Muscle of leg (tissue), 11 donors: ENCODE results near the gene MYEF2. TPM values are rescaled to one million over a fixed set of nuclear protein-coding genes. Genes with fewer than 3 reads are reported as not detected.
A peak's percentile ranks its signal among the peaks of the same experiment; 100 is the strongest.

Experiments
- DNase-seq: peaks from one replicate; pipeline ENCODE4 v3.0.0; 2013
- H3K27ac ChIP-seq: one replicate; pipeline ENCODE4 v1.5.1; 2013; ENCODE audit warnings: mild to moderate bottlenecking, low read length, control low read depth
- H3K27me3 ChIP-seq: one replicate; pipeline ENCODE4 v1.6.1; 2013; ENCODE audit warnings: low read length; ENCODE audit not compliant: control insufficient read depth, insufficient read depth
- H3K36me3 ChIP-seq: one replicate; pipeline ENCODE4 v1.6.1; 2013; ENCODE audit warnings: low read length; ENCODE audit not compliant: control insufficient read depth, insufficient read depth
- H3K4me1 ChIP-seq: one replicate; pipeline ENCODE4 v1.6.1; 2013; ENCODE audit warnings: low read length; ENCODE audit not compliant: control insufficient read depth, insufficient read depth
- H3K4me3 ChIP-seq: one replicate; pipeline ENCODE4 v1.5.1; 2013; ENCODE audit warnings: low read length, control low read depth
- H3K9me3 ChIP-seq: replicated peaks from 2 replicates; pipeline ENCODE4 v1.6.1; 2013; ENCODE audit warnings: low read depth, low read length; ENCODE audit not compliant: control insufficient read depth
- WGBS: methylation state at CpG from one replicate; pipeline ENCODE4 v1.1.5; 2013; ENCODE audit warnings: missing lambda C conversion rate; ENCODE audit not compliant: insufficient coverage; 5-methylcytosine and 5-hydroxymethylcytosine counted together
- polyA plus RNA-seq, 8 donors: library from polyadenylated mRNA; unstranded; fragments of 120-200 nt; gene quantifications; one replicate each; pipeline versions ENCODE4 v1.2.1 to v1.2.3, GENCODE V29; 2013; ENCODE audit warnings: inconsistent platforms in 1 of 8, low replicate concordance in 1 of 8; ENCODE audit not compliant: insufficient read length in 8 of 8, insufficient read depth in 1 of 8
- total RNA-seq: library from RNA; stranded (reverse); fragments of 120-200 nt; gene quantifications from one replicate; pipeline ENCODE4 v1.2.4, GENCODE V29; 2013

The MYEF2 gene
- total and polyA plus RNA-seq, 9 donors: 2.8 to 19.1 (median 9.0) TPM

DNA sequence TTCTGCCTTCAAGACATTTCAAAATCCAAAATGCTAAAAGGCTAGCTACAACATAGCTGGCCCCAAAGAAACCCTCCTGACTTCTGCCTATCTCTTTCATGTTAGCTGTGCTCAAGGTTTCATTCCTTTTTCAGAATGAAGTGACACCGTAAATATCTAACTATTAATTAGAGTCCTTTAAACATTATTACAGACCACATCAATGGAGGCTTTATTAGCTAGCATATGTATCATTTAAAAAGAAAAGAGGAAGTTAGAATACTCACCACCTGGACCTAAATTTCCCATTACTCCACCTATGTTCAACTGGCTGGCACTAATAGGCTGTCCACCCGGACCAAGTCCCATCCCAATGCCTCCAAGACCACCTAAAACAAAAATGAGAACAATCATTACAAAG lies 24.6 kb downstream of the MYEF2 start:
- DNase-seq: no peak
- no peaks in the 10 kb centered on the region for H3K27me3 ChIP-seq
- H3K4me1 ChIP-seq: no peaks in the 10 kb centered on the region
- no peaks in the 10 kb centered on the region for H3K9me3 ChIP-seq
- no peak overlapping the region for H3K27ac ChIP-seq
- no peak overlapping the region for H3K4me3 ChIP-seq
- WGBS: no CpG with 5 or more reads among the region's 2 CpGs
- no peaks in the 10 kb centered on the region for H3K36me3 ChIP-seq

DNA sequence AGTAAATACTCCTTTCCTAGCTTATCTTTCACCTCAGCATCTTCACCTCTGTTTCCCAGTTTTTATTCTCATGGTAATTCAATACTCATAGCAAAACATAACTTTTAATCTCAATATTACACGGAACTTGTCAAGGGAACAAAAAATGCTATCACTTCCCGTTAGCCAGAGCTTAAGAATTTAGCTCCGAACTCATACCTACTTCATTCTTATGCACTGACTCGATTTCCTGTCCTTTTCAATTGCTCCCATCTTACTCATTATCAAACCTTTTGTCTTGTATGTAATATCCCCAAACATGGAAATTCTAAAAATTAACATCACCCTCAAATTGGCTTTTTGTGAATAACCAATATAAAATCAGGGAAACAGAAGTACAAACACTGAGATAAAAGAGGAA lies 28.2 kb downstream of the MYEF2 start:
- H3K27ac ChIP-seq: no peak overlapping the region
- H3K9me3 ChIP-seq: no peaks in the 10 kb centered on the region
- H3K36me3 ChIP-seq: no peaks in the 10 kb centered on the region
- DNase-seq: no peak
- no peaks in the 10 kb centered on the region for H3K27me3 ChIP-seq
- WGBS: 84% methylated on average over 4 of the region's 4 CpGs
- no peaks in the 10 kb centered on the region for H3K4me1 ChIP-seq
- H3K4me3 ChIP-seq: no peak overlapping the region

DNA sequence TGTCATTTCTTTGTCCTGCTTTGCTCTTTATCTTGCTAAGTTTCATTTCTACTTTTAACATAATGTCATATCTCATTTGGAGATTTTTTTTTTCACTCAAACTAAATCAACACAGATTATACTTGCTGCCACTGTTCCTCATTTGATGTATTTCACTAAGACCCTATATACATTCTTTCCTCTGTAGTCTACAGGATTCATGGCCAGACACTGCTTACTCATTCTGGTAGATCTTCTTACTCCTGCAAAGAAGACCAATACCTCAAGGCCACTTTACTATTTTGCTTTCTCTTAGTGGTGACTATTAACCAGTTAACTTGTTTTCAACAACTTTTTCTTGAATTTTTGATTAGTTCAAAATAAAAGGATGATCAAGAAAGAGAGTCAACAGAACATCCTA lies 30.7 kb downstream of the MYEF2 start:
- H3K27me3 ChIP-seq: no peaks in the 10 kb centered on the region
- no peaks in the 10 kb centered on the region for H3K4me1 ChIP-seq
- H3K27ac ChIP-seq: no peak overlapping the region
- no peak for DNase-seq
- H3K9me3 ChIP-seq: no peaks in the 10 kb centered on the region
- no peak overlapping the region for H3K4me3 ChIP-seq
- H3K36me3 ChIP-seq: no peaks in the 10 kb centered on the region

DNA sequence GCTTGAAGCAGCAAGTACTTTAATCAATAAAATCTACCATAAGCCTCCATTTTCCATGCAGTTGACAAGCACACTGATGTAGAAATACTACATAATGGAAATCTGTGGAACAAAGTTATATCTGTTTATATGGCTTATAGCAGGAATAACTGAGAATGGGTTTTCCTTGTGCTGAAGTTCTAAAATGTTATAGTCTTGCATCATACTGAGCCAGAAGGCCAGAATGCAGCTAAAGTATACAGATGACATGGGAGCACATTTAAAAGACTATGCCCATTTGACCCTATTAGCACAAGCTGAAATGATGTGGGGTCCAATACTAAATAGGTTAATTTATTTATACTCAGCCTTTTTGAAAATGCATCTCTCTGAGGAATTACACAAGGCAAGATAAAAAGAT lies 32.2 kb downstream of the MYEF2 start:
- DNase-seq: no peak

DNA sequence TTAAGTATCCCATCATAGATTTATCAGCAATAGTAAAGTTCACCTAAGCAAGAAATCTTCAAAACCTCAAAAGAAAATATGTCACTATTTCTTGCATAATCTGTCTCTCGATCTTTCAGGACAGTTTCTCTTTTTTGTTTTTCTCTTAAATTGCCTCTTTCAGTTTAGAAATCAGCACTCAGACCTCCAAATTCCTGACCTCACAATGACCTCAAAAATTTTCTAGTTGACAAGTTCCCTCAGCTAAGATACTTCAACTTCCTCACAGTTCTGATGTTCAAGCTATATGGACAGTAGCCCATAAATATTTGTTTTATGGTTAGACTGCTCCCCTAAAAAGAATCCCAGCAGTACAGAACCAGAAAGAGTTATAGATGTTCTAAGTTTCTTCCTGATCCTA lies 33.2 kb downstream of the MYEF2 start:
- WGBS: 29% methylated on average over 1 of the region's 1 CpG

More for the DNA sequence above, 32.2 kb downstream of the MYEF2 start:
- Histone ChIP-seq H3K4me1 (no peaks in the 10 kb centered on the region), H3K27me3 (no peaks in the 10 kb centered on the region), H3K4me3 (no peak overlapping the region), H3K9me3 (no peaks in the 10 kb centered on the region), H3K27ac (no peak overlapping the region), H3K36me3 (no peaks in the 10 kb centered on the region)

DNA sequence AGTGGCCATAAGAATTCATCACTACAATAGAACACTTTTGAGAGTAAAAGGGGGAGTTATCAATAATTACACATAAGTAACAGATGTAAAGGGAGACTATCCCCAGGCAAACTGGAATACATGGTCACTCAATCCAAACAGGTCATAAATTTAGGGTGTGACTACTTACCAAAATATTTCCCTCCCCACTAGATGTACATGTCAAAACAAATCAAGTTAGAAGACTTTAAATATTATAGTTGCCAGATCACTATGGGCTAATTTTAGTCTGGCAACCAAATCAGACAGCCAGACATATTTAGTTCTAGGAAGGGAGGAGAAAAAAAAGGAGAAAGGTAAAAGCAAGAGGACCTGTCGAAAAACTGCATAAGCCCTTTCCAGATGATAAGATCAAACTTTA lies 34.2 kb downstream of the MYEF2 start:
- no peak overlapping the region for H3K4me3 ChIP-seq
- WGBS: no CpG with 5 or more reads among the region's 1 CpG

More for the DNA sequence above, 33.2 kb downstream of the MYEF2 start:
- Histone ChIP-seq H3K27me3 (no peaks in the 10 kb centered on the region), H3K4me1 (no peaks in the 10 kb centered on the region), H3K27ac (no peak overlapping the region), H3K36me3 (no peaks in the 10 kb centered on the region), H3K9me3 (no peaks in the 10 kb centered on the region), H3K4me3 (no peak overlapping the region)
- peak; percentile 30 for DNase-seq

DNA sequence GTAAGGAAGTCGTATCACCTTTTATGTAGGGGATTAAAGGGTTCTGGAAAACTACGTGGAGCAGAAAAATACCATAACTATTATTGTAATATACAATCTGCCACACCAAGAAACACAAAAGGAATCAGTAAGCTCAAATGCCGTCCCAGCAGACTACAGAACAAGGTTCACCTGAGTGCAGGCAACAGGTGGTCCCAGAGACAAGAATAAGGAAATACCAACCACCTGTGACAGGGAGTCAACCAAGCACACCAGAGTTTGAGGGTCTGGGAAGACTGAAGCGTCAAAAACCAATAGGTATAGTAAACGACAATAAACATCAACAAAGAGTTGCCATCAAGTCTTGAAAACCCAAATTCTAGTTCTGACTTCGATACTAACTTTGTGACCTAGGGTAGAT lies 45.2 kb downstream of the MYEF2 start:
- H3K4me1 ChIP-seq: no peaks in the 10 kb centered on the region
- H3K27ac ChIP-seq: no peak overlapping the region
- no peak overlapping the region for H3K4me3 ChIP-seq
- DNase-seq: no peak
- H3K9me3 ChIP-seq: no peaks in the 10 kb centered on the region
- H3K27me3 ChIP-seq: no peaks in the 10 kb centered on the region
- H3K36me3 ChIP-seq: no peaks in the 10 kb centered on the region
- no CpG with 5 or more reads among the region's 6 CpGs for WGBS

More for the DNA sequence above, 34.2 kb downstream of the MYEF2 start:
- DNase-seq: no peak
- Histone ChIP-seq H3K9me3 (no peaks in the 10 kb centered on the region), H3K27me3 (no peaks in the 10 kb centered on the region), H3K27ac (no peak overlapping the region), H3K4me1 (no peaks in the 10 kb centered on the region), H3K36me3 (no peaks in the 10 kb centered on the region)

DNA sequence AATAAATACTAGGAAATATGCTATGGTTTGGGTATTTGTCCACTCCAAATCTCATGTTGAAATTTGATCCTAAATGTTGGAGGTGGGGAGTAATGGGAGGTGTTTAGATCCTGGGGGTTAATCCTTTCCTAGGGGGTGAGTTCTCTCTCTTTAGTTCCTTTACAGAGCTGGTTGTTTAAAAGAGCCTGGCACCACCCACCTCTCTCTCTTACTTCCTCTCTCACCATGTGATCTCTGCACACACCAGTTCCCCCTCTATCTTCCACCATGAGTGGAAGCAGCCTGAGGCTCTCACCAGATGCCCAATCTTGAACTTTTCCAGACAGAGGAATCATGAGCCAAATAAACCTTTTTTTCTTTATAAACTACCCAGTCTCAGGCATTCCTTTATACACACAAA lies 46.8 kb downstream of the MYEF2 start:
- no peak overlapping the region for H3K27ac ChIP-seq
- H3K9me3 ChIP-seq: no peaks in the 10 kb centered on the region
- H3K36me3 ChIP-seq: no peaks in the 10 kb centered on the region
- no peaks in the 10 kb centered on the region for H3K4me1 ChIP-seq
- no peak for DNase-seq
- H3K27me3 ChIP-seq: no peaks in the 10 kb centered on the region
- no peak overlapping the region for H3K4me3 ChIP-seq

DNA sequence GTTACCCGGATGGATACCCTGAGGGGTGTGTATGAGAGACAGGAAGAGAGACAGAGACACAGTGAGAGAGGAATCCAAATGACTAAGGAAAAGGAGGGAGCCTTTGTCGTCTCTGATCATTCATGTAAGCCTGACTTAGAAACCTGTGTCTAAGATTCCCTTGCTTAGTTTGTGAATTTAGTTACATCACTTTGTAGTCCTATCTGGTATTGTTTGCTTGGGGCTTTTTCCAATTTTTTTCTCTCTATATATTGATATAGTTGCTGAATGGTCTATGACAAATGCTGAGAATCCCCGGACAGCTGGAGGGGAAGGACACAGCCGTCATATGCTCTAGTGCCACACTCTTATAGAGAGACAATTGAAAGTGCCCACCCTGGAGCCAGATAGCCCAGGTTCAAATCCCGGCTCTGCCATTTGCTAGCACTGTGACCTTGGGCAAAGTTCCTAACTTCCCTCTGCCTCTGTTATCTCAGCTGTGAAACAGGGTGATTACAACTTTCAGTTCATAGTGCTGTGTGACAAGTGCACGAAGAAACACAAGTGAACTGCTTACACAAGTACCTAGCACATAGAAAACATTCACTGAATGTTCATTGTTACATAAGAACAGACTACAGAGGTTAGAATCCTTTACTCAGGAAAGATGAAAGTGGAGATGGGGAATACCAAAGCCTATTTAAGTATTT lies 51.3 kb downstream of the MYEF2 start:
- Histone ChIP-seq H3K9me3 (no peaks in the 10 kb centered on the region), H3K4me3 (no peak overlapping the region), H3K4me1 (no peaks in the 10 kb centered on the region), H3K27ac (no peak overlapping the region), H3K36me3 (no peaks in the 10 kb centered on the region), H3K27me3 (no peaks in the 10 kb centered on the region)
- no peak for DNase-seq
- 100% methylated on average over 2 of the region's 6 CpGs for WGBS

DNA sequence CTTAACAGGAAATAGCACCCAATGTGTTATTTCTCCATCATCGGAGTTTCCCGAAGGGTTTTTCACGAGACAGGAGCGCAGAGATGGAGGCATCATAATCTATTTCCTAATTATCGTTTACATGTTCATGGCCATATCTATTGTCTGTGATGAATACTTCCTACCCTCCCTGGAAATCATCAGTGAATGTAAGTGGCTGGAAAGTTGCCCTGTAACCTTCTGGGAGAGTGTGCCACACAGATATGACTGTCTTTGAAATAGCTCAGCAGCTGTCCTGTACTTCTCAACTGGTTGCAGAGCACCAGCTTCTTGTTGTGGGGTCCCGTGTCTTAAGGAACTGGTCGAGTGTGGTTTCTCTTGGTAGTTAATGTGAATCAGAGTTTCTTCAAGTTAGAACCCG lies 56.2 kb downstream of the MYEF2 start:
- H3K27me3 ChIP-seq: no peaks in the 10 kb centered on the region
- no CpG with 5 or more reads among the region's 8 CpGs for WGBS
- H3K4me1 ChIP-seq: no peaks in the 10 kb centered on the region

DNA sequence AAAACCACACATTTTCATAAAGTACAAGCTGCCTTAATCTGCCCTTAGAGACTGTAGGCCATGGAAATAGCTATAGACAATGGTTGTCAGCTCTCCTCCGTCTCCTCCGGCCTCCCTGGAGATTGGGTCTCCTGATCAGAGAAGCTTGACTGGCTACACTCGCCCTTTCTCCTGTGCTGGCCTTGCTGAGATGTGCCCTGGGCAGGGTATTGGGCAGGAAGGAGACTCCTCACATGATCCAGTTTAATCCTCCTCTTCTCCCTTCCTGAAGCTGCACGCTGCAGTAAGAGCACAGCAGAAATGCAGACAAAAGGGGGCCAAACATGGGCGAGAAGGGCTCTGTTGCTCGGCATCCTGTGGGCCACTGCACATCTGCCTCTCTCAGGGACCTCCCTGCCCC lies 57.4 kb downstream of the MYEF2 start, which contains the start of gene SLC24A5:
Gene SLC24A5, plus strand, starts transcription at position 246 of the 400 bp plus-strand sequence. Its CDS starts 55 bp downstream, at position 301.
- no CpG with 5 or more reads among the region's 6 CpGs for WGBS
- no peaks in the 10 kb centered on the region for H3K9me3 ChIP-seq
- H3K36me3 ChIP-seq: no peaks in the 10 kb centered on the region
- H3K27ac ChIP-seq: no peak within 1 kb of the TSS
- DNase-seq: no peak
- H3K4me1 ChIP-seq: no peaks in the 10 kb centered on the region
- H3K4me3 ChIP-seq: no peak within 1 kb of the TSS
- H3K27me3 ChIP-seq: no peaks in the 10 kb centered on the region

More for the DNA sequence above, 56.2 kb downstream of the MYEF2 start:
- Histone ChIP-seq H3K27ac (no peak overlapping the region), H3K4me3 (no peak overlapping the region), H3K9me3 (no peaks in the 10 kb centered on the region), H3K36me3 (no peaks in the 10 kb centered on the region)
- DNase-seq: no peak
